Cardiac muscle cell (in vitro differentiated cells and primary cell): Measurements from ENCODE around the gene PML. TPM values are rescaled to one million over a fixed set of nuclear protein-coding genes. Genes with fewer than 3 reads are reported as not detected.

Source experiments
- DNase-seq, 2 donors: peaks; one replicate each; pipeline versions ENCODE4 v3.0.0 to v3.0.0-alpha.2; 2010 to 2017; ENCODE audit warnings: low read depth in 1 of 2, low spot score in 1 of 2
- H3K27ac ChIP-seq: fragments of 200-600 bp; sonication (generic); 2 replicates; pipeline ENCODE4 v1.5.1; 2016
- H3K27me3 ChIP-seq: fragments of 200-600 bp; sonication (generic); 2 replicates; pipeline ENCODE4 v1.6.0; 2016; ENCODE audit warnings: control low read depth
- H3K36me3 ChIP-seq: fragments of 200-600 bp; sonication (generic); 2 replicates; pipeline ENCODE4 v1.5.1; 2016; ENCODE audit warnings: control low read depth
- H3K4me1 ChIP-seq: fragments of 200-600 bp; sonication (generic); 2 replicates; pipeline ENCODE4 v1.8.1; 2017; ENCODE audit warnings: low read depth, mild to moderate bottlenecking, mixed run types
- H3K4me3 ChIP-seq: fragments of 200-600 bp; sonication (generic); 2 replicates; pipeline ENCODE4 v1.5.1; 2016; ENCODE audit warnings: mild to moderate bottlenecking
- H3K9me3 ChIP-seq: fragments of 200-600 bp; sonication (generic); 2 replicates; pipeline ENCODE4 v1.5.1; 2017; ENCODE audit warnings: low read depth, mild to moderate bottlenecking, control low read depth
- CTCF ChIP-seq: IDR thresholded peaks from 2 replicates; pipeline ENCODE4 v1.5.1; 2012; ENCODE audit warnings: low read depth, mild to moderate bottlenecking, low read length
- polyA plus RNA-seq: library from polyadenylated mRNA; unstranded; fragments of >200 nt; fragmentation: Nextera tagmentation; extraction: Ambion mirVana; gene quantifications from 2 replicates; pipeline ENCODE4 v1.2.1, GENCODE V29; 2016
- total RNA-seq: library from RNA; depleted of rRNA; stranded (reverse); fragments of >200 nt; gene quantifications from 2 replicates; pipeline ENCODE4 v1.2.3, GENCODE V29; 2016

The PML gene
- total and polyA plus RNA-seq, 2 experiments from 2014 or later, result 21.9 to 40.4 TPM

GRCh38 chr15:74010929-74011540 is 16.5 kb downstream of the PML start:
- no peaks in the 10 kb centered on the region for H3K36me3 ChIP-seq
- no peak overlapping the region for H3K4me3 ChIP-seq
- peak overlapping the region; percentile 48 for H3K27ac ChIP-seq
- TF ChIP-seq CTCF, result no peak
- no peaks in the 10 kb centered on the region for H3K9me3 ChIP-seq
- H3K27me3 ChIP-seq, result no peaks in the 10 kb centered on the region
- H3K4me1 ChIP-seq, result no peaks in the 10 kb centered on the region
- DNase-seq, result peak in 1 of 2 donors; percentile 81

GRCh38 chr15:74011610-74012009 is 17.1 kb downstream of the PML start:
- peak in 1 of 2 donors; percentile 91 for DNase-seq
- TF ChIP-seq CTCF, result no peak
- Histone ChIP-seq H3K36me3 (no peaks in the 10 kb centered on the region), H3K4me3 (no peak overlapping the region), H3K4me1 (no peaks in the 10 kb centered on the region), H3K9me3 (no peaks in the 10 kb centered on the region), H3K27ac (peak overlapping the region; percentile 48), H3K27me3 (no peaks in the 10 kb centered on the region)

- TF ChIP-seq CTCF, result no peak
- Histone ChIP-seq H3K9me3 (no peaks in the 10 kb centered on the region), H3K4me3 (no peak overlapping the region)
Measured at GRCh38 chr15:74013374-74013894, 18.9 kb downstream of the PML start.

GRCh38 chr15:74019734-74020133 is 25.2 kb downstream of the PML start:
- H3K4me1 ChIP-seq, result no peaks in the 10 kb centered on the region
- H3K4me3 ChIP-seq, result no peak overlapping the region
- no peaks in the 10 kb centered on the region for H3K9me3 ChIP-seq
- H3K27me3 ChIP-seq, result no peaks in the 10 kb centered on the region
- no peak for DNase-seq
- peaks cover 4% of the 10 kb centered on the region for H3K36me3 ChIP-seq
- TF ChIP-seq CTCF, result no peak
- H3K27ac ChIP-seq, result no peak overlapping the region

More at GRCh38 chr15:74013374-74013894, 18.9 kb downstream of the PML start:
- no peak for DNase-seq
- no peak overlapping the region for H3K27ac ChIP-seq
- H3K4me1 ChIP-seq, result no peaks in the 10 kb centered on the region
- H3K36me3 ChIP-seq, result no peaks in the 10 kb centered on the region
- no peaks in the 10 kb centered on the region for H3K27me3 ChIP-seq

GRCh38 chr15:74022706-74023470 is 28.4 kb downstream of the PML start:
- H3K36me3 ChIP-seq, result peaks cover 4% of the 10 kb centered on the region
- no peaks in the 10 kb centered on the region for H3K9me3 ChIP-seq
- no peak overlapping the region for H3K27ac ChIP-seq
- no peak overlapping the region for H3K4me3 ChIP-seq
- TF ChIP-seq CTCF, result no peak
- H3K27me3 ChIP-seq, result no peaks in the 10 kb centered on the region
- no peaks in the 10 kb centered on the region for H3K4me1 ChIP-seq
- no peak for DNase-seq
